GM12801 (cell line): Measurements from ENCODE around the gene CD40.

Experiments
- TF ChIP-seq, protein P1 (sequence below): IDR thresholded peaks from one replicate; pipeline ENCODE4 v1.5.1; 2011; ENCODE audit warnings: control low read depth; ENCODE audit not compliant: insufficient read length; ENCODE audit errors: extremely low read depth

CD40 gene

DNA sequence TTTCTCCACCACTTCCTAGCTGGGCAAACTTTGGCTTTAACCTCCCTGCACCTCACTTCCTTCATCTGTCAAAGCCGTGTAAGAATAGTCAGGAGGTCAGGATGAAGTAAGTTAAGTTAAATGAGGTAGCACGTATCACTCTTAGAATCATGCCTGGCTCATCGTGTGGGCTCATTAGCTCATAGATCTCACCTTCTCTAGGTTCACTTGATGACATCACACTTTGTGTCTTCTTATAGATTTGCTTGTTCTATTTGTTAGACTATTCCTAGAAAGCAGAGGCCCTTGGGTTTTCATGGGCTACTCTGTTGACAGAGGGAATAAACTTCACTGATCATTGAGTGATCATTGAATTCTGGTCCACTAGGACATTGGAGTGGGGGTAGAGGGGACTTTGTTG is 16.2 kb upstream of the CD40 start:
- TF ChIP-seq, protein P1, sequence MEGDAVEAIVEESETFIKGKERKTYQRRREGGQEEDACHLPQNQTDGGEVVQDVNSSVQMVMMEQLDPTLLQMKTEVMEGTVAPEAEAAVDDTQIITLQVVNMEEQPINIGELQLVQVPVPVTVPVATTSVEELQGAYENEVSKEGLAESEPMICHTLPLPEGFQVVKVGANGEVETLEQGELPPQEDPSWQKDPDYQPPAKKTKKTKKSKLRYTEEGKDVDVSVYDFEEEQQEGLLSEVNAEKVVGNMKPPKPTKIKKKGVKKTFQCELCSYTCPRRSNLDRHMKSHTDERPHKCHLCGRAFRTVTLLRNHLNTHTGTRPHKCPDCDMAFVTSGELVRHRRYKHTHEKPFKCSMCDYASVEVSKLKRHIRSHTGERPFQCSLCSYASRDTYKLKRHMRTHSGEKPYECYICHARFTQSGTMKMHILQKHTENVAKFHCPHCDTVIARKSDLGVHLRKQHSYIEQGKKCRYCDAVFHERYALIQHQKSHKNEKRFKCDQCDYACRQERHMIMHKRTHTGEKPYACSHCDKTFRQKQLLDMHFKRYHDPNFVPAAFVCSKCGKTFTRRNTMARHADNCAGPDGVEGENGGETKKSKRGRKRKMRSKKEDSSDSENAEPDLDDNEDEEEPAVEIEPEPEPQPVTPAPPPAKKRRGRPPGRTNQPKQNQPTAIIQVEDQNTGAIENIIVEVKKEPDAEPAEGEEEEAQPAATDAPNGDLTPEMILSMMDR: no peak

DNA sequence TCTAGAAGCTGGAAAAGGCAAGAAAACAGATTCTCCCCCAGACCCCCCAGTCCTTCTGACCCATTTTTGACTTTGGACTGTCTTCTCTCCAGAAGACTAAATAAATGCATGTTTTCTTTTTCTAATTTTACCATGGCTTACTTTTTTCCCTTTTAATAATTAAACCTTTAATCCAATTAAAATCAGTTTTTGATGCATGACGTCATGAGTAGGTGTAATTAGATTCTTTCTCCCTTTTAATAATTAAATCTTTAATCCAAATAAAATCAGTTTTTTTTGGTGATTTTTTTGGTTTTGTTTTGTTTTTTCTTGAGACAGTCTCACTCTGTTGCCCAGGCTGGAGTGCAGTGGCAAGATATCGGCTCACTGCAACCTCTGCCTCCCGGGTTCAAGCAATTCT is 15.2 kb upstream of the CD40 start:
- TF ChIP-seq, protein P1: no peak

DNA sequence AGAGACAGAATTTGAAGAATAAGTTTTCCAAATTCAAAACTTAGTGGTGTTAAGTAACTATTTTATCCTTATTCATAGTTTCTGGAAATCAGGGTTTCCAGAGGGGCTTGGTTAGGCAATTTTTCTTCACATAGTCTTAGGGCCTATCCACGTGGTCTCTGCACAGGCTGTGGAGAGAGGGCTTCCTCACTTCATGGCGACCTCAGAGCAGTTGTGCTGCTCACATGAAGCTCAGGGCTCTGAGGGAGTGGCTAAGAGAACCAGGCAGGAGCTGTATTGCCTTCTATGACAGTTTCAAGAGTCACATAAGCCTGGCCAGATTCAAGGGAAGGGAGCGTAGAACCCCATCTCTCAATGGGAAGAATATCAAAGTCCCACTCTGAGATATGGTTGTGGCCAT is 13.9 kb upstream of the CD40 start:
- TF ChIP-seq, protein P1: no peak

DNA sequence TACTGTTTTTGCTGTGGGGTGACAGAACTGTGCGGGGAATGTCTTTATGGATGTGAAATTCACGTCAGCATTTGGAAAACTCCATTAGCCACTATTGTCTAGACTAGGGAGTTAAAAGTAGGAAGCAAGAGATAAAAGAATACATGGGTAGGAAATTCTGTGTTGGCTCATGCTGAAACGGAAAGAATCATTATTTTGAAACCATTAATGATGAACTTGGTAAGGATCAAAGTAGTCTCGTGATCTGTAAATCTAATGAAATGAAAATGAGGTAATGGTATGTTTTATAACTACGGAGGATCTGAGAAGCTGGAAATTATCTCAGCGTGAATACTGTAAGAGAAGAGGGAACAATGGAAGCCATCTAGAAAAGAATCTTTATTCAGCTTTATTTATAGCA is 11.1 kb upstream of the CD40 start:
- TF ChIP-seq, protein P1: no peak

DNA sequence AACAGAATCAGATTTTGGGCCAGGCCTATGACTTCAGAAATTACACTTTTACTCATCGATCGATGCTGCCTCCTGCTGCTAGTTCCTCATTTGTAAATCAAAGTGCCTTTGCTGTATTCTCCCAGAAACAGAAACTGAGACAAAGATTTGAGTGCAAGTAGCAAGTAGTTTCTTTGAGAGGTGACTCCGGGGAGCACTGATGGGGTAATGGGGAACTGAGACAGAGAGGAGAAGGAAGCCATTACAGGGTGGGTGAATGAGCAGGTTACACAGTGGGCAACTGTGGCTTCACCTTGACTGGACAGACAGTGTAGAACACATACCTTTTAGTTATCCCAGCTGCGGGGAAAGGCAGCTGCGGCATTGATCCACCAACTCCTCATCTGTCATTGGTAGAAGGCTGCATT is 9.7 kb upstream of the CD40 start:
- TF ChIP-seq, protein P1: no peak

DNA sequence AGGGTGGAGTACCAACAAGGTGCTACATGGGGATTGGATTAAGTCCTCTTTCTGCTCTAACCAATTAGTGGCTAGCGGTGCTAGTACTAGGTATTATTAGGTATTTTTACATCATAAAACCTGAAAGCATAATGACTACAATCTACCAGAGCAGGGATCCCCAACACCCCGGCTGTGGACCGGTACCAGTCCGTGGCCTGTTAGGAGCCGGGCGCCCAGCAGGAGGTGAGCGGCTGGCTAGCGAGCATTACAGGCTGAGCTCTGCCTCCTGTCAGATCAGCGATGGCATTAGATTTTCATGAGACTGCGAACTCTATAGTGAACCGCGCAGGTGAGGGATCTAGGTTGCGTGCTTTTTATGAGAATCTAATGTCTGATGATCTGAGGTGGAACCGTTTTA is 9.1 kb upstream of the CD40 start:
- TF ChIP-seq, protein P1: no peak

DNA sequence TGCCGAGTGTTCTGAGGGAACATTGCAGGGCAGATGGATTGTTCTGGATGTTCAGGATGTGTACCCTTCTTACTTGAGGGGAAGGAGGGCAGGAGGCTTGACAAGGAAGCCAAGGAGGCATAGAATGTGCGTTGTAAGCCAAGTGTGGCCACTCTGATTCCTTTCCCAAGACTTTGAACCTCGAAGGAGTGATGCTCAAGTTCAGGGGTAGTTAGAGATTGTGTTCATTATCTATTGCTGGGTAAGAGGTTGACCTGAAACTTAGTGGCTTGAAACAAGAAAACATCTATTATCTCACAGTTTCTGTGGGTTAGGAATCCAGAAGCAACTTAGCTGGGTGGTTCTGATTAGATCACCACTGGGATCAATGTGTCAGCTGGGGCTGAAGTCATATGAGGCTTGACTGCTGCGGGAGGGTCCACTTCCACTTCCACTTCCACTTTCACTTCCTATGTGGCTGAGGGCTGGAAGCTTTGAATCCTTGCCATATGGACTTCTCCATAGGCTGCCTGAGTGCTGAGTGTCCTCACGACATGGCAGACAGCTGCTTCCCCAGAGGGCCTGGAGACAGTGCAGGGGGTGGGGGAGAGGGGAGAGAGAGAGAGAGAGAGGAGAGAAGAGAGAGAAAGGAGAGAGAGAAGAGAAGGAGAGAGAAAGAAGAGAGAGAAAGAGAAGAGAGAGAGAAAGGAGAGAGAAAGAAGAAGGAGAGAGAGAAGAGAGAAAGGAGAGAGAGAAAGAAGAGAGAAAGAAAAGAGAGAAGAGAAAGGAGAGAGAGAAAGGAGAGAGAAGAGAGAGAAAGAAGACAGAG is 6.9 kb upstream of the CD40 start:
- TF ChIP-seq, protein P1: no peak
